Liver (tissue), 9 donors: ENCODE data around the gene ADRA2B. TPM values are rescaled to one million over a fixed set of nuclear protein-coding genes. Genes with fewer than 3 reads are reported as not detected.

Experiments used
- DNase-seq: peaks from one replicate; pipeline ENCODE4 v3.0.0-alpha.2; 2017; ENCODE audit warnings: low spot score
- H3K27ac ChIP-seq, 2 donors: one replicate each; pipeline ENCODE4 v1.7.0; 2013; ENCODE audit warnings: inconsistent platforms in 2 of 2, low read length in 2 of 2, control low read depth in 1 of 2, low read depth in 1 of 2, mild to moderate bottlenecking in 1 of 2
- H3K27me3 ChIP-seq, 4 donors: one replicate each; pipeline versions ENCODE4 v1.6.1 to v1.7.0; 2013; ENCODE audit warnings: low read length in 3 of 4, inconsistent platforms in 1 of 4, mild to moderate bottlenecking in 1 of 4, moderate library complexity in 1 of 4; ENCODE audit not compliant: control insufficient read depth in 4 of 4, insufficient read depth in 4 of 4
- H3K36me3 ChIP-seq, 4 donors: one replicate each; pipeline versions ENCODE4 v1.6.1 to v1.7.0; 2013; ENCODE audit warnings: low read length in 3 of 4, mild to moderate bottlenecking in 3 of 4, low read depth in 1 of 4, moderate library complexity in 1 of 4; ENCODE audit not compliant: control insufficient read depth in 4 of 4, insufficient read depth in 3 of 4
- H3K4me1 ChIP-seq, 4 donors: one replicate each; pipeline versions ENCODE4 v1.6.1 to v1.7.0; 2013; ENCODE audit warnings: low read length in 3 of 4, mild to moderate bottlenecking in 3 of 4, moderate library complexity in 1 of 4; ENCODE audit not compliant: control insufficient read depth in 4 of 4, insufficient read depth in 4 of 4
- H3K4me3 ChIP-seq, 3 donors: one replicate each; pipeline versions ENCODE4 v1.6.1 to v1.7.0; 2013; ENCODE audit warnings: low read length in 3 of 3, control low read depth in 1 of 3, low read depth in 1 of 3, mild to moderate bottlenecking in 1 of 3
- H3K9ac ChIP-seq, 2 donors: one replicate each; pipeline ENCODE4 v1.7.0; 2013; ENCODE audit warnings: low read length in 2 of 2, mild to moderate bottlenecking in 2 of 2, moderate library complexity in 2 of 2, control low read depth in 1 of 2, low read depth in 1 of 2
- H3K9me3 ChIP-seq, 4 donors: one replicate each; pipeline versions ENCODE4 v1.6.1 to v1.7.0; 2013; ENCODE audit warnings: low read length in 3 of 4; ENCODE audit not compliant: control insufficient read depth in 4 of 4
- FOXA1 ChIP-seq: IDR thresholded peaks from 2 replicates; pipeline ENCODE4 v1.6.1; 2016; ENCODE audit warnings: antibody characterized with exemption
- FOXA2 ChIP-seq: IDR thresholded peaks from 2 replicates; pipeline ENCODE4 v1.6.1; 2016; ENCODE audit warnings: antibody characterized with exemption
- GABPA ChIP-seq, 2 donors: IDR thresholded peaks in 1 of 2; conservative IDR thresholded peaks in 1 of 2; 2 replicates each; pipeline ENCODE4 v1.6.1; 2016; ENCODE audit warnings: antibody characterized with exemption in 2 of 2, mild to moderate bottlenecking in 1 of 2, moderate library complexity in 1 of 2
- HNF4A ChIP-seq, 2 donors: conservative IDR thresholded peaks; 2 replicates each; pipeline ENCODE4 v1.6.1; 2016; ENCODE audit warnings: antibody characterized with exemption in 2 of 2, mild to moderate bottlenecking in 2 of 2
- HNF4G ChIP-seq: IDR thresholded peaks from 2 replicates; pipeline ENCODE4 v1.6.1; 2016; ENCODE audit warnings: antibody characterized with exemption
- JUND ChIP-seq, 2 donors: IDR thresholded peaks; 2 replicates each; pipeline ENCODE4 v1.6.1; 2016; ENCODE audit warnings: antibody characterized with exemption in 2 of 2
- RAD21 ChIP-seq, 2 donors: IDR thresholded peaks; 2 replicates each; pipeline ENCODE4 v1.6.1; 2016; ENCODE audit warnings: antibody characterized with exemption in 2 of 2, mild to moderate bottlenecking in 2 of 2
- RXRA ChIP-seq, 2 donors: IDR thresholded peaks; 2 replicates each; pipeline ENCODE4 v1.6.1; 2017 to 2018; ENCODE audit warnings: antibody characterized with exemption in 2 of 2, mild to moderate bottlenecking in 1 of 2
- SP1 ChIP-seq: IDR thresholded peaks from 2 replicates; pipeline ENCODE4 v1.6.1; 2018; ENCODE audit warnings: antibody characterized with exemption, mild to moderate bottlenecking
- TAF1 ChIP-seq: conservative IDR thresholded peaks from 2 replicates; pipeline ENCODE4 v1.6.1; 2016; ENCODE audit warnings: antibody characterized with exemption, mild to moderate bottlenecking
- YY1 ChIP-seq: IDR thresholded peaks from 2 replicates; pipeline ENCODE4 v1.6.1; 2016; ENCODE audit warnings: antibody characterized with exemption, mild to moderate bottlenecking
- WGBS: extraction: QIAGEN DNeasy Blood & Tissue Kit; methylation state at CpG from one replicate; pipeline ENCODE4 v1.1.7; 2013; 5-methylcytosine and 5-hydroxymethylcytosine counted together
- polyA plus RNA-seq, 2 donors: library from polyadenylated mRNA; stranded (reverse) in 1 of 2; unstranded in 1 of 2; fragments of 200-250 nt in 1 of 2; fragments of >200 nt in 1 of 2; fragmentation: Nextera tagmentation in 1 of 2; extraction: Ambion mirVana in 1 of 2; gene quantifications; one replicate each; pipeline versions ENCODE4 v1.2.1 to v1.2.3, GENCODE V29; 2013 to 2015
- total RNA-seq, 2 donors: library from RNA; depleted of rRNA; stranded (reverse); fragments of >200 nt; gene quantifications; one replicate each; pipeline ENCODE4 v1.2.3, GENCODE V29; 2014
- TF ChIP-seq, protein P1 (sequence below): IDR thresholded peaks from 2 replicates; pipeline ENCODE4 v1.6.1; 2016; ENCODE audit warnings: antibody characterized with exemption
- TF ChIP-seq, protein P2 (sequence below): IDR thresholded peaks from 2 replicates; pipeline ENCODE4 v1.6.1; 2016; ENCODE audit warnings: antibody characterized with exemption
- donor health status: healthy.
- donor health status: healthy.
- donor health status: healthy.
- donor health status: healthy.
- donor health status: healthy.

The ADRA2B gene
- total and polyA plus RNA-seq, 4 donors: 1.3 to 8.6 (median 3.0) TPM

GRCh38 chr2:96152304-96153161 lies 36.2 kb upstream of the ADRA2B start:
- TF ChIP-seq RAD21 (IDR thresholded peaks at IDR 0.05) (no peak), JUND (IDR thresholded peaks at IDR 0.05) (no peak), FOXA1 (no peak)
- DNase-seq: no peak
- Histone ChIP-seq H3K9me3 (no peaks in the 10 kb centered on the region), H3K4me1 (no peaks in the 10 kb centered on the region), H3K9ac (no peak overlapping the region), H3K4me3 (no peak overlapping the region), H3K27me3 (no peaks in the 10 kb centered on the region), H3K36me3 (no peaks in the 10 kb centered on the region), H3K27ac (no peak overlapping the region)
- WGBS: 88% methylated on average over 13 of the region's 13 CpGs

GRCh38 chr2:96151595-96152303 lies 35.4 kb upstream of the ADRA2B start:
- Histone ChIP-seq H3K27ac (no peak overlapping the region), H3K4me1 (no peaks in the 10 kb centered on the region)

DNA sequence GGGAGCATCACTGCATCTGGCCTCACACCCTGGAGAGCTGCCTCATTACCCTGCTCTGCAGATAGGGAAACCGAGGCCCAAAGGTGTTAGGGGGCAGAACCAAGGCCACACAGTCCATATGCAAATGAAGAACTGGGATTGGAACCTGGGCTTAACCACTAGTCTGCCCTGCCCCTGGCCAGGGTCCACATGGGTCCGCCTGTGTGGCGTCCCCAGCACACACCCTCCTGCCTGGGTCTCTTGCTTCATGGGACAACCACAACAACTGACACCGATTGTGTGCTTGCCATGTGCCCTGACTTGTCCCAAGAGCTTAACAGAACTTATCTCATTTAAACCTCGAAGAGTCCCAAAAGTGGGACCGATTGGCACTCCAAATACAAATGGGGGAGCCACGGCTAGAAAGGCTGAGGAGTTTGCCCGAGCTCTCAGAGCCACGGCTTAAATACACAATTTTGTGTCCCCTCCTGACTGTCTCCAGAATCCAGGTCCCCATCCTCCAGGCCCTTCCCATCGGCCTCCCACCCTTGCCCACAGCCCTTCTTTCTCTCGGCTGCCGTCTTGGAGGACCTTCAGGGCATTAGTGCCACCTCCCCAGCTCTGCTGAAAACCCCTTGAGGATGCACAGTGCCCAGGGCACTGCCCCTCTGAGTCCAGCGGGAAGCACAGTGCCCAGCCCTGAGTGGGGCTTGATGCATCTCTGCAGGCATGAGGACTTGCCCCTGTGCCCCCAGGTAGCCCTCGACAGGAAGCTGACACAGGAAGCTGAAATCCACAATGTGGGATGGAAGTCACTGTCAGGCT lies 34.6 kb upstream of the ADRA2B start:
- H3K4me3 ChIP-seq: no peak overlapping the region
- 93% methylated on average over 14 of the region's 14 CpGs for WGBS
- no peaks in the 10 kb centered on the region for H3K4me1 ChIP-seq
- H3K9ac ChIP-seq: no peak overlapping the region
- DNase-seq: no peak
- H3K27ac ChIP-seq: no peak overlapping the region
- TF ChIP-seq HNF4A (conservative IDR thresholded peaks at IDR 0.05) (no peak), RXRA (IDR thresholded peaks at IDR 0.05) (no peak), RAD21 (IDR thresholded peaks at IDR 0.05) (no peak), SP1 (no peak), JUND (IDR thresholded peaks at IDR 0.05) (no peak), TAF1 (no peak), HNF4G (no peak), GABPA (IDR thresholded peaks at IDR 0.05 in 1 of 2, conservative IDR thresholded peaks at IDR 0.05 in 1 of 2) (no peak), FOXA2 (no peak)
- H3K36me3 ChIP-seq: no peaks in the 10 kb centered on the region
- no peaks in the 10 kb centered on the region for H3K9me3 ChIP-seq
- H3K27me3 ChIP-seq: no peaks in the 10 kb centered on the region

More at GRCh38 chr2:96151595-96152303, 35.4 kb upstream of the ADRA2B start:
- TF ChIP-seq YY1: no peak
- TF ChIP-seq, protein P1, sequence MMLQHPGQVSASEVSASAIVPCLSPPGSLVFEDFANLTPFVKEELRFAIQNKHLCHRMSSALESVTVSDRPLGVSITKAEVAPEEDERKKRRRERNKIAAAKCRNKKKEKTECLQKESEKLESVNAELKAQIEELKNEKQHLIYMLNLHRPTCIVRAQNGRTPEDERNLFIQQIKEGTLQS: no peak
- TF ChIP-seq, protein P2, sequence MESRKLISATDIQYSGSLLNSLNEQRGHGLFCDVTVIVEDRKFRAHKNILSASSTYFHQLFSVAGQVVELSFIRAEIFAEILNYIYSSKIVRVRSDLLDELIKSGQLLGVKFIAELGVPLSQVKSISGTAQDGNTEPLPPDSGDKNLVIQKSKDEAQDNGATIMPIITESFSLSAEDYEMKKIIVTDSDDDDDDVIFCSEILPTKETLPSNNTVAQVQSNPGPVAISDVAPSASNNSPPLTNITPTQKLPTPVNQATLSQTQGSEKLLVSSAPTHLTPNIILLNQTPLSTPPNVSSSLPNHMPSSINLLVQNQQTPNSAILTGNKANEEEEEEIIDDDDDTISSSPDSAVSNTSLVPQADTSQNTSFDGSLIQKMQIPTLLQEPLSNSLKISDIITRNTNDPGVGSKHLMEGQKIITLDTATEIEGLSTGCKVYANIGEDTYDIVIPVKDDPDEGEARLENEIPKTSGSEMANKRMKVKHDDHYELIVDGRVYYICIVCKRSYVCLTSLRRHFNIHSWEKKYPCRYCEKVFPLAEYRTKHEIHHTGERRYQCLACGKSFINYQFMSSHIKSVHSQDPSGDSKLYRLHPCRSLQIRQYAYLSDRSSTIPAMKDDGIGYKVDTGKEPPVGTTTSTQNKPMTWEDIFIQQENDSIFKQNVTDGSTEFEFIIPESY: no peak
- no peak for TF ChIP-seq HNF4A (conservative IDR thresholded peaks at IDR 0.05)
- TF ChIP-seq GABPA (IDR thresholded peaks at IDR 0.05 in 1 of 2, conservative IDR thresholded peaks at IDR 0.05 in 1 of 2): no peak
- no peak overlapping the region for H3K4me3 ChIP-seq
- H3K9me3 ChIP-seq: no peaks in the 10 kb centered on the region
- H3K36me3 ChIP-seq: no peaks in the 10 kb centered on the region
- DNase-seq: no peak
- H3K27me3 ChIP-seq: no peaks in the 10 kb centered on the region
- no peak overlapping the region for H3K9ac ChIP-seq
- 93% methylated on average over 9 of the region's 9 CpGs for WGBS
